NCI-H1105 (cell line): Measurements from ENCODE around the gene DLL4.
A peak's percentile ranks its signal among the peaks of the same experiment; 100 is the strongest.

Experiments
- DNase-seq: peaks from one replicate; lab custom pipeline; 2025; lab: John Stamatoyannopoulos, UW

The DLL4 gene

GRCh38 chr15:40928821-40929659, at the start of gene DLL4:
Gene DLL4 (plus strand): TSS chr15:40929340. CDS start chr15:40929669, 329 bp downstream.
- peak; percentile 73 for DNase-seq

GRCh38 chr15:40879609-40880008, 49.5 kb upstream of the DLL4 start:
- DNase-seq: no peak

DNA sequence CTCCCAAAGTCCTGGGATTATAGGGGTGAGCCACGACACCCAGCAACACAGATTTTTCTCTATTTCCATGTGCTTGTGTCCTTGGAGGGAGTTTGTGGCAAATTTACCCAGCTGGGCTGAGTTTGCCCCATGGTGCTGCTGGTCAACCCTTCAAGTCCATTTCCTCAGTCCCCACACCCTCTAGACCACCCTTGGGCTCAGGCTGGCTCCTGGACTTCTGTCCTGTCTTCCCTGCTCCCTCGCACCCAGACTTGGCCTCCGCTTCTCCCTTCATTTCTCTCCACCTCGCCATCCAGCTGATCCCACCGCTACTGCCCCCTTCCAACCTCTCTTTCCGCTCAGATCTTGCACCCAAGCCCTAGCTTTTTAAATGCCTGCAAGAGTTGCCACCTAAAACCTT, 47.8 kb upstream of the DLL4 start:
- no peak for DNase-seq

DNA sequence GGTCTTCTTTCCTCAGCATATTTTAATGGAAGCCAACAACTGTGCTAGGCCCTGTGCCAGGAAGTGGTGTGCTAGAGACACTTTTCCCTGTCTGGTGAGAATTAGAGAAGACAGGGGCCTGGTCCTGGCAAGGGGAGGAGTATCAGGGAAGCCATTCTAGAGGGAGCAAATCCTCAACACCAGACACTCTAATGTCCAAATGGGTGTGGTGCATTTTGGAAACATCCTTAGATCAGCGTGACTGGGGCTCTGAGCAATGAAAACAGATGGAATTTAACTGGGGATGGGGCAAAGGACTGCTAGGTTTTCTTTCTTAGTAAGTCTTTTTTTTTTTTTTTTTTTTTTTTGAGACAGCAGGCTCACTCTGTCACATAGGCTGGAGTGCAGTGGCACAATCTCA, 42.6 kb upstream of the DLL4 start:
- no peak for DNase-seq

DNA sequence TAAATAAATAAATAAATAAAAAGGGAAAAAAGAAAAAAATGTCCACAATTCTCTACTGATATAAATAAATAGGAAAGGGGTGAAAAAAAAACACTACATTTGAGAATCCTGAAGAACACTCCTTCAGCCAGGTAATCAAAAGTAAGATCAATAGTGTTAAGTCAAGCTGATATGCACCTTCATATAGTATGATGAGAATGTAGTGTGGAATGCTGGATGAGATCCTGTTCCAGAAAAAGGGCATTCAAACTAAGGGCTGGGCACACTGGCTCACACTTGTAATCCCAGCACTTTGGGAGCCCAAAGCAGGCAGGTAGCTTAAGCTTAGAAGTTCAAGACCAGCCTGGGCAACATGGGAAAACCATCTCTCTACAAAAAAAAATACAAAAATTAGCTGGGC, 40.0 kb upstream of the DLL4 start:
- DNase-seq: no peak

DNA sequence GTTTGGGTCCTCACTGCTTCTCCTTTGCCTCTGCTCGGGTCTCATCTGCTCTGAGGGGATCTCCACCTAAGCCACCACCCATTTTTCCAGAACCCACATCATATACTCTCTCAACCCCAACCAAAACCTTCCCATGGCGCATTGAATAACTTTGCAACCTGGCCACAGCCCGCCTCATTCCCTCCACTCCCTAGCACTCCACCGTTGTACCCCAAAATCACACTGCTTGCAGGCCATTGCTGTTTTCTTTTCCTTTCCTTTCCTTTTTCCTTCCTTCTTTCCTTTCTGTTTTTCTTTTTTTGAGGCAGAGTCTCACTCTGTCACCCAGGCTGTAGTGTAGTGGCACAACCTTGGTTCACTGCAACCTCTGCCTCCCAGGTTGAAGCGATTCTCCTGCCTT, 38.0 kb upstream of the DLL4 start:
- no peak for DNase-seq

DNA sequence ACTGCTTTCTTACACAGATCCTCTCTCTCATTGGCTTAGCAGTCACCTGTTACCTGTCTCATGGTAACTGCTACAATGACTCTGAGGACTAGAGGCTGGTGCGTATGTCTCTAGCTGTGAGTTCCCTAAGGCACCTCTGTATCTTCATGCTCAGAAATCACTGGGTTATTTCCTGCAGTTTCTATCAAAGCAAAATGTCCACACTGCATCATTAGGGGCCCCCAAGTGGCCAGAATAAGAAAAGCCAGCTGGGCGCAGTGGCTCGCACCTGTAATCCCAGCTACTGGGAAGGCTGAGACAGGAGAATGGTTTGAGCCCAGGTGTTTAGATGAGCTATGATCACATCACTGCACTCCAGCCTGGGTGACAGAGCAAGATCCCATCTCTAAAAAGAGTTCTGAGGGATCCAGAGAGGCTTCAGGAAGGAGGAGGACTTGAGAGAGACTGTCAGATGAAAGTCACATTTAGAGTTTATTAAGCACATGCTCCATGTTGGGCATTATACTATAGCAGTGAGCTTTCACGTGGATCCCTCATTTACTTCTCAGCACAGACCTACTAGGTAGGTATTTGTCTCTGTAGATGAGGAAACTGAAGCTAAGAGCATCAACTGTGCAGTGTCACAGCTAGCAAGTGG, 37.2 kb upstream of the DLL4 start:
- peak; percentile 19 for DNase-seq

DNA sequence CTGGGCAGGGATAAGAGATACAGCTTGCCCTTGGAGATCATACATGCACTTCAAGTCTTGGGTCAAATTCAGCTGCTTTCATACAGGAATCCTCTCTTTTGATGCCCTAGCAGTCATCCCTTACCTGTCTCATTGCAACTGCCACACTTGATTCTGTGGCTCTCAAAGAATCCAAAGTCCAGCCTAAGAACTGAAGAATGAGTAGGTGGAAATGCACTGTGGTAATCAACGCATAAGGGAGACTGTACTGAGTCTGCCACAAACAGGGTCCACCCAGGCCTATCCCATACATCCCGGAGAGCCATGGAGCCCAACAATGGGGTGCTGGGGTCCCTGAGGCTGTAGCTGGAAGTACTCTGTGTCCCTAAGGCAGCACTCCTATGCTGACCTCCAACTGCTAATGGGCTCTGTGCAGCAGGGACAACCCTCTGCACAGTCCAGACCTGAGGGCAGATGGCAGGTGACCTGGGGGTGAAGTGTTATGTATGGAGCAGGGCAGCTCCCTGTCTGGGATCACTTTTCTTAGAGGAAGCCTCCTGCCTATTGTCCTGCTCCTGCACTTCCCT, 36.6 kb upstream of the DLL4 start:
- DNase-seq: no peak

- no peak for DNase-seq
Observed at GRCh38 chr15:40893019-40893670, 36.0 kb upstream of the DLL4 start.

DNA sequence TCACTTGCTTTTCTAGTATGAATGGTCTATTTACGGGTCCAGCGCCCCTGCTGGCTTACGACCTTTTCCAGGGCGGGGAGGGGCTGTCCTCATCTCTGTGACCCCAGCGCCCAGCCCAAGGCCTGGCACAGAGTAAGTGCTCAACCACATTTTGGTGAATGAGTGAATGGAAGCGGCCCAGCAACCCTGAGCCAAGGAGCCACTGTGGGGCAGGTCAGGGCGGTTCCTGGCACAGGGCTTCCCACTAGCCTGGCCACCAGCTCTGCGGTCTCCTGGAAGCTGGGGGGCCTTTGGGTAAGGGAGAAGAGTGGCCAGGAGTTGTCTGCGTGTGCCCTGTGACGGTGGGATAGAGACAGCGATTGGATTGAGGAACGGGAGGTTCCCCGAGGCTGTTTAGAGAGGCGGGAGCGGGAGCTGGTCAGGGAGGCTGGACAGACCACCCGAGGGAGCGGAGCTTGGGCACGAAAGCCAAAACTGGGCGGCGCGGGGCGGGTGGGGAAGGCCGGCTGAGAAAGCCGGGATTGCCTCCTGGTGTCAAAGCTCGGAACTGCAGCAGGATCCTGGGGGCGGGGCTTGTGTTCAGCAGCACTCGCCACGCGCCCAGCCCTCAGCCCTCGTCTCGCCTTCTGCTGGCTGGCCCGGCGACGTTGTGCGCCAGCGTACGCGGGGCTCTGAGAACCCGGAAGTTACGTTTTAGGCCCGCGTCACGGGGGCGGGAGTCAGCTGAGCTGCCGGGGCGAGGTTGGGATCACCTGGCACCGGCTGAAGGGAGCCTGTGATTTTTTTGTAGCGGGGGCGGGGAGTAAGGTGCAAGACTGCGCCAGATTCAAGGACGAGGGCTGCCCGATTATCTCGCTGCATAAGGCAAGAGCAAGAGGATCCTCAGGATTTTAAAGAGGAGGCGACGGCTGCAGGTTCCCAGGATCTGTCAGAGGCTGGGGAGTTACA, 35.1 kb upstream of the DLL4 start, which contains the start of gene VPS18:
Gene VPS18, plus strand, starts transcription at position 718 of the 948 bp plus-strand sequence. CDS start 319 bp downstream, outside the sequence.
- DNase-seq: peak; percentile 87

- no peak for DNase-seq
Observed at GRCh38 chr15:40894681-40895448, 34.3 kb upstream of the DLL4 start.

DNA sequence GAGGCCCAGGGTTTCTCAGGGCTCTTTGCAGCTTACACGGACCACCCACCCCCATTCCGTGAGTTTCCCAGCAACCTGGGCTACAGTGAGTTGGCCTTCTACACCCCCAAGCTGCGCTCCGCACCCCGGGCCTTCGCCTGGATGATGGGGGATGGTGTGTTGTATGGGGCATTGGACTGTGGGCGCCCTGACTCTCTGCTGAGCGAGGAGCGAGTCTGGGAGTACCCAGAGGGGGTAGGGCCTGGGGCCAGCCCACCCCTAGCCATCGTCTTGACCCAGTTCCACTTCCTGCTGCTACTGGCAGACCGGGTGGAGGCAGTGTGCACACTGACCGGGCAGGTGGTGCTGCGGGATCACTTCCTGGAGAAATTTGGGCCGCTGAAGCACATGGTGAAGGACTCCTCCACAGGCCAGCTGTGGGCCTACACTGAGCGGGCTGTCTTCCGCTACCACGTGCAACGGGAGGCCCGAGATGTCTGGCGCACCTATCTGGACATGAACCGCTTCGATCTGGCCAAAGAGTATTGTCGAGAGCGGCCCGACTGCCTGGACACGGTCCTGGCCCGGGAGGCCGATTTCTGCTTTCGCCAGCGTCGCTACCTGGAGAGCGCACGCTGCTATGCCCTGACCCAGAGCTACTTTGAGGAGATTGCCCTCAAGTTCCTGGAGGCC, 29.5 kb upstream of the DLL4 start:
- no peak for DNase-seq

GRCh38 chr15:40900256-40901052, 28.7 kb upstream of the DLL4 start:
- no peak for DNase-seq

GRCh38 chr15:40901053-40901443, 28.1 kb upstream of the DLL4 start:
- DNase-seq: no peak

DNA sequence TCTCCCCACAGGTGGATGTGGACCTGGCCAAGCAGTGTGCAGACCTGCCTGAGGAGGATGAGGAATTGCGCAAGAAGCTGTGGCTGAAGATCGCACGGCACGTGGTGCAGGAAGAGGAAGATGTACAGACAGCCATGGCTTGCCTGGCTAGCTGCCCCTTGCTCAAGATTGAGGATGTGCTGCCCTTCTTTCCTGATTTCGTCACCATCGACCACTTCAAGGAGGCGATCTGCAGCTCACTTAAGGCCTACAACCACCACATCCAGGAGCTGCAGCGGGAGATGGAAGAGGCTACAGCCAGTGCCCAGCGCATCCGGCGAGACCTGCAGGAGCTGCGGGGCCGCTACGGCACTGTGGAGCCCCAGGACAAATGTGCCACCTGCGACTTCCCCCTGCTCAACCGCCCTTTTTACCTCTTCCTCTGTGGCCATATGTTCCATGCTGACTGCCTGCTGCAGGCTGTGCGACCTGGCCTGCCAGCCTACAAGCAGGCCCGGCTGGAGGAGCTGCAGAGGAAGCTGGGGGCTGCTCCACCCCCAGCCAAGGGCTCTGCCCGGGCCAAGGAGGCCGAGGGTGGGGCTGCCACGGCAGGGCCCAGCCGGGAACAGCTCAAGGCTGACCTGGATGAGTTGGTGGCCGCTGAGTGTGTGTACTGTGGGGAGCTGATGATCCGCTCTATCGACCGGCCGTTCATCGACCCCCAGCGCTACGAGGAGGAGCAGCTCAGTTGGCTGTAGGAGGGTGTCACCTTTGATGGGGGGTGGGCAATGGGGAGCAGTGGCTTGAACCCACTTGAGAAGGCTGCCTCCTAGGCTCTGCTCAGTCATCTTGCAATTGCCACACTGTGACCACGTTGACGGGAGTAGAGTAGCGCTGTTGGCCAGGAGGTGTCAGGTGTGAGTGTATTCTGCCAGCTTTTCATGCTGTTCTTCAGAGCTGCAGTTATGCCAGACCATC, 26.3 kb upstream of the DLL4 start:
- DNase-seq: no peak

DNA sequence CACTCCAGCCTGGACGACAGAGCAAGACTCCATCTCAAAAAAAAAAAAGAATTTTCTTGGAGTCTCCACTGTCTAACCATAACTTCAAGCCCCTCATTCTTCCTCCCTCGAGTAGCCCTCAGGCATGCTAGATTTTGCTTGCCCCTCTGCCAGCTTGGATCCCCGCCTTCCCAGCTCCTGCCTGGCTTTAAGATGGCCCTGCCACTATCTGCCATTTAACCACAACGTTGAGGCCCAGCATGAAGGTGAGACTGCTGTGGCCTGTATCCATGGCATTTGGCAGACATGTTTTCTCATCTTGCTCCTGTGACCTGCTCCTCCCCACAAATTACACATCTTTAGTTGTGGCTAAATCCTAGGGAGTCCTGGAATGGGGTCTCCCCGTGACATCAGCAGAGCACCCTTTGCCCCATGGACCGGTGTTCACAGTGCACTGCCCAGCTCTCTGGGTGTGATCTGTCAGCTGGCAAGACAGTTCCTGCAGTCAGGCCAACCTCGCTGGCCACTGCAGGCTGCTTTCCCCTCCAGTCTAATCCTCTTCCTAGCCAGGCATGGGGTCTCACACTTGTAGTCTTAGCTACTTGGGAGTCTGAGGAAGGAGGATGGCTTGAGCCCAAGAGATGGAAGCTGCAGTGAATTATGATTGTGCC, 24.5 kb upstream of the DLL4 start:
- DNase-seq: no peak
